ENCODE measurements around the gene LPIN1.
A peak's percentile ranks its signal among the peaks of the same experiment; 100 is the strongest.
"Not testable (repeated sequence)": the region's sequence is repeated elsewhere in the genome, so short reads cannot be mapped to it uniquely, and the experiment has no call there.

Gene LPIN1

DNA sequence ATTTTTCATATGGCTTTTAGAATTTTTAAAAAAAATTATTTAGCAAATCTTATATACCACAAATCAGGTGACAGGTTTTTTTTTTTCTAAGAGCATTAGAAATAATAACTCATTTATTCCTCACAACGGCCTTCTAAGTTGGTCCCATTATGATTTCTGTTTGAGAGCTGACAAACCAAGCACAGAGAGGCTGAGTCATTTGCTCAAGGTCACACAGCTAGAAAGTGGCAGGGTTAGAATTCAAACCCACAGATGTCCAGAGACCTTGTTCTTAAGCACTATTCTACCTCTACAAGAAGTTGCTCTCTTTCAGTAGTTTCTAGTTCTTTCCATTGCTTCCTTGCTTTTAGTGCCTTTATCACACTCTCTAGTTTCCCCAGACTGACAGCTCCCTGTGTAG lies 28.8 kb upstream of the LPIN1 start:
- DNase-seq = no peak

DNA sequence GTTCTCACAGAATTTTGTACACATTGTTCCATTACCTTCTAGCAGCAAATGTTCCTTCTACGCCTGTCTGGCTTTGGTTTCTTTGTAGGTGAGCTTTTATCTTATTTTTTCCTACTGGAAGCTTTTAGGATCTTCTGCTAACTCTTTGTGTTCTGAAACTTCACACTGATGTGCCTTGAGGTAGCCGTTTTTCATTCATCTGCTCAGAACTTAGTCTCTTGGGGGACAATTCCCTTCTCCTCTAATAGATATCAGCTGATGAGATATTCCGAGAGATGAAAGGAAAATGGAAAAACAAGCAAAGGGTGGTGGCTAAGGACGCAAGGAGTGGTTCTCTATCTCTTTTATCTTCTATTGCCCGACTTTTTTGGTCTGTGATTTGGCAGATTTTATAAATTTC lies 27.8 kb upstream of the LPIN1 start:
- DNase-seq = no peak

DNA sequence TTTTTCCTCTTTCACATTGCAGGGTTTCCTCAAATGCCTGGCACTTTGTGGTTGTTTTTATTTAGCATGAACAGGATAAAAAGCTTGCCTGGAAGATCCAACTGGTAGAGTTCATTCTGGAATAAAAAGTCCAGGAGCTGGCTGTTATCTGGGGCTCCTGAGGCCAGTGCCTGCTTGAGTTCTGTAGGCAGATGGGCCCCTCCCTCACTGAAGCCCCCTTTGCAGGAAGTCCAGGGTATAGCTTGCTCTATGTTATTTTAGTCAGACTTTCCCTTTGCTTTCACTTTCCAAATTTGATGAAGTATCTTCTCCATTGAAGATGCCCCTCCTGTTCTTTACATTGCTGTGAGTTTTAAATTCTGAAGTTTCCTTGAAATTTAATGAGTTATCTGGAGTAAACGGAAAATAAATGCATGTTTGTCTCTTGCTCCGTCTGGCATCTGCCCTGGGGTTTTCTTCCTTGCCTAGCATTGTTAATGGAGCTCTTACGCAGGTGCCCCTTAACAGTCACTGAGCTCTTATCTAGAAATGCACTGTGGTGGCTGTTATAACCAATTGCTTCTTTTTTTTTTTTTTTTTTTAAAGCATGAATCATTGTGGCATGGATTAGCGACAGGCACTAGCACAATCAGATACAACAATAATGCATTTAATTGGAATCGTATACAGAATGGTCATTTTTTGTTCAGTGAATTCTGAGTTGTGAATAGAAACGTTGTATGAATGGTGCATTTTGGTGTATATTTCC lies 27.0 kb upstream of the LPIN1 start:
- DNase-seq = peak; percentile 43

DNA sequence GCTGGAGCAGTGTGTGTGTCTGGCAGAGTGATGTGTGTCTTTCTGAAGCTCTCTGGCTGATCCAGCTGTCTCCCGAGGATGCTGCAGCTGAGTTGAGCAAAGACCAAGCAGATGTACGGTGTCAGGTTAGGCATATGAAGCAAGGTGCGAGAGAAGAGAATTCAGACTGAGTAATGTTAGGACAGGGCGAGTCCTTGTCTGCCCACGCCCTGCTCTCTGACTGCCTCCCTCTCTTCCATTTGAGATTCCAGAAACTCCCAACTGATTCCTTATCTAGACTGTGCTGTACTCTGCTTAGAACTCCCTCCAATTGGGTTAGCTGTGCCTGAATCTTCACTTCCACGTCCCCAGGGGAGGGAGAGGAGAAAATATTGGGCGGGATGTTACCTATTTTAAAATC lies 25.7 kb upstream of the LPIN1 start:
- no peak for DNase-seq

DNA sequence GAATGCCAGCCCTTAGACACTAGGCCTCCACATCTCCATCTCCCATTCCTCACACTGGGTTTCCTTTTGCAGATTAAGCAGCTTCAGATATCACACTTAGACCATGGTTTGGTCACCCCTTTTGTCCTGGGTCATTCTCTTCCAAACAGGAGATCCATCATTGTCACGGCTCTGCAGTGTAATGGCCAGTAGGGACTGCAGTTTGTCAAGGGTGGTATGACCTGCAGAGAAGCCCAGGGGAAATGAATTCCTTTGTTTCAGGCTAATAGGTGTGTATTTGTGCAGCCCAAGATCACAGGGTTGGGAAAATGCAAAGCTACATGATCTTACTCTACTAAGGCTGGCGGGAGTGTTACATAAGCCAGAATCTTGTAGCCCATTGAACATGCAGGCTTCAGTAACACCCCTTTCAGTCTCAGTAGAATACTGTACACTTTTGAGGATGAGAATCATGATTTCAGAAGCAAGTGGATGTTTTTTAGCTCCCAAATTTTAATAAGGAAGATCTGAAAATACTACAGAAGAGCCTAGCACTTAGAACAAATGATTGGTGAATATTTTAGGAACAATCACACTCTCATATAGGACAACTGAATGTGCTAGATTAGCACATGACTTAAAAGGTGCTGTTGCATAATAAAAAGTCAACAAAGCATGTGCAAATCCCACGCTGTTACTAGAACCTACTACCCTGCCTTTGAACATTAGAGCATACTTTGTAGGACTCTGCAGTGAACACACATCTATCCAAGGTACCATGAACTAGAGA lies 24.0 kb upstream of the LPIN1 start:
- DNase-seq = no peak

DNA sequence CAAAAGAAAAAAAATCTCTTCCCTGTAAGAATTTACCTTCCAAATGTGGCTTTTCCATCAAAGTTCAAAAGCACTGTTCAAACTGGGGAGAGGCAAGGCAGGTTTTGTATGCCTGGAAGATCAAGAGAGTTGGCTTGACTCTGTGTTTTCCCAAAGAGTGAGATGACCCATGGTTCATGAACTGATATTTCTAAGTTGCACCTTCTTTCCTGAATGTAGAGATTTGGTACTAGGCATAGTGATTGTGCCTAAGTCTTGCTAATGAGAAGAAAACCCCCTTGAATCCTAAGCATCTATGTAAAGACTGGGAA lies 23.4 kb upstream of the LPIN1 start:
- no peak for DNase-seq

DNA sequence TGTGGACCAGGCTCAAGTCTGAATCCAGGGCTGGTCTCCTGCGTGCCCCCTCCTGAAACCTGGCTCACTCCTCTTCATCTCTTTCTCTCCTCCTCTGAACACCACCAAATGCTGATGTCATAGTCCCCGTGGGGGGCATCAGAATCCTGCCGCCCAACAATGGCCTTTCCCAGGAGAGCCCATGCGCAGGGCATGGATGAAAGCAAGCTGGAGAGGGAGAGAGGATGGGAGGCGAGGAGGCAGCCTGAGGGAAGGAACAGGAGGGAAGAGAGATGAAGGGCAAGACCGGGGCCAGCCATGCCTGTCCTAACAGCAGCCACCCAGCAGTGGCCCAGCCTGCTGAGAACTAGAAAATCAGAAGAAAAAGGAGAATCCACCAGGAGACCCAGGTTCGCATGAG lies 22.3 kb upstream of the LPIN1 start:
- DNase-seq = no peak

DNA sequence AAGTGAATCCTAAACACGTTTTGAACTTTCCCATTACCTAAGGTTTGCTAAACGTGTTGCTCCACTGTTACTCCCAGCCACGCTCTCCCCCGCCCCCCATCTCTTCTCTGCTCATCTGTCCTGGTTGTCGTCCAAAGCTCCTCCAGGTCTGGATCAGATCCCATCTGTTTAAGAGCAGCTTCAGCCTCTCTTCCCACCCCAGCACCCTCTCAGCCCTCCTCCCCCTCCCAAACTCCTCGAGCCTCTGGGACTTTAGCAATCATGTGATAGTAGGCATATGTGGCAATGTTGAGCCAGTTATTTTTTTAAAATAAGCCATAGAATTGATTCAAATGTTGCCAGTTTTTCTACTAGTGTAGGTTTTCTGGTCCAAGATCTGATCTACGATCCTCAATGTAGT lies 20.0 kb upstream of the LPIN1 start:
- no peak for DNase-seq

DNA sequence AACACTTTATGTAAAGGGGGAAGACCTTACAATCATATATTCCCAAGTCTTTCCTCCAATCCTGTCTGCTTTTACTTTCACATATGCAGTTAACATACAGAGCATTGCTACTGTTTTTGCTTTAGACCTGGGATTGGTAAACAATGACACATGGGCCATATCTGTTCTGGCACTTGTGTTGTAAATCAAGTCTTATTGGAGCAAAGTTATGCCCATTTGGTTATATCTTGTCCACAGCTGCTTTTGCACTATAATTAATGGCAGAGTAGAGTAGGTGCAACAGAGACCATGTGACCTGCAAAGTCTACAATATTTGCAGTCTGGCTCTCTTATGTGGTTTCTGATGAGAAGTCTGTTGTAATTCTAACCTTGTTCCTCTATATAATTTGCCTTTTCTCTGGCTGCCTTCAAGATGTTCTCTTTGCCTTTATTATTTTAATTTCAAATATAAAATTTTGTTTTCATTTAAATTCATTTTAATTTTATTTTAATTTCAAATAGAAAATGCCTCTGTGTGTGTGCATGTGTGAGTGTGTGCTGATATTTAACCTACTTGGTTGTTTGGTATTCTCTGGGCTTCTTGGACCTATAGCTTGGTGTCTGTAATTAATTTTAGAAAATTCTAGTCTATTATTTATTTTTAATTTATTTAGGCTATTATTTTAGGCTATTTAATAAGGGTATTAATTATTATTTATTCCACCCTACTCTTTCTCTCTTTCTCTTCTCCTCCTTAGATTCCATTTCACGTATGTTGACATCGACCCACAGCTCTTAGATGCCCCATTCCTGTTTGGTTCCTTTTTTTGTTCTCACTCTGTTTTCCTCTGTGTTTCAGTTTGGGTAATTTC lies 16.8 kb upstream of the LPIN1 start:
- no peak for DNase-seq

DNA sequence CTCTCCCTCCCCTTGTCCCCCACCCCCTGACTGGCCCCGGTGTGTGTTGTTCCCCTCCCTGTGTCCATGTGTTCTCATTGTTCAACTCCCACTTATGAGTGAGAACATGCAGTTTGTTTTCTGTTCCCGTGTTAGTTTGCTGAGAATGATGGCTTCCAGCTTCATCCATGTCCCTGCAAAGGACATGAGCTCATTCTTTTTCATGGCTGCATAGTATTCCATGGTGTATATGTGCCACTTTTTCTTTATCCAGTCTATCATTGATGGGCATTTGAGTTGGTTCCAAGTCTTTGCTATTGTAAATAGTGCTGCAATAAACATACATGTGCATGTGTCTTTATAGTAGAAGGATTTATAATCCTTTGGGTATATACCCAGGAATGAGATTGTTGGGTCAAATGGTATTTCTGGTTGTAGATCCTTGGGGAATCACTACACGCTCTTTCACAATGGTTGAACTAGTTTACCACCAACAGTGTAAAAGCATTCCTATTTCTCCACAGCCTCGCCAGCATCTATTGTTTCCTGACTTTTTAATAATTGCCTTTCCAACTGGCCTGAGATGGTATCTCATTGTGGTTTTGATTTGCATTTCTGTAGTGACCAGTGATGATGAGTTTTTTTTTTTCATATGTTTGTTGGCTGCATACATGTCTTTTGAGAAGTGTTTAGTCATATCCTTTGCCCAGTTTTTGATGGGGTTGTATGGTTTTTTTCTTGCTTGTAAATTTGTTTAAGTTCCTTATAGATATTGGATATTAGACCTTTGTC lies 15.0 kb upstream of the LPIN1 start:
- not testable (repeated sequence) for DNase-seq

DNA sequence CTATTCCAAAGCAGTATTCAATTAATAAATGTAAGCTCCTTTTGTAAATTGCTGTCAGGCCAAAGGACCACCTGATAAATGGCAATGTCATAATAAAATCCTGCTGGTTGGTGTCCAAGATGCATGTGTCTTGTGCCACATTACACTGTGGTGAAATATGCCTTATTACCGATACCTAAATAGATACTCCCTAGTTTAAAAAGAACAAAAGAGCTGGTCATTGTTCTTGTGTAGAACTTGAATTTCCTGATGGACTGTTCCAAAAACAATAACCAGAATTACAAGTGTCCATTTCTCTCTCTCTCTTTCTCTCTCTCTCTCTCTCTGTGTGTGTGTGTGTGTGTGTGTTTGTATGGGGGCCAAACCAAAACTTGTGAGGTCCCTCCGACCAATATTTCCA lies 13.8 kb upstream of the LPIN1 start:
- no peak for DNase-seq

DNA sequence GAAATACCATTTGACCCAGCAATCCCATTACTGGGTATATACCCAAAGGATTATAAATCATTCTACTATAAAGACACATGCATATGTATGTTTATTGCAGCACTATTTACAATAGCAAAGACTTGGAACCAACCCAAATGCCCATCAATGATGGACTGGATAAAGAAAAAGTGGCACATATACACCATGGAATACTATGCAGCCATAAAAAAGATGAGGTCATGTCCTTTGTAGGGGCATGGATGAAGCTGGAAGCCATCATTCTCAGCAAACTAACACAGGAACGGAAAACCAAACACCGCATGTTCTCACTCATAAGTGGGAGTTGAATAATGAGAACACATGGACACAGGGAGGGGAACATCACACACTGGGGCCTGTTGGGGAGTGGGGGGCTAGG lies 8.6 kb upstream of the LPIN1 start:
- DNase-seq = not testable (repeated sequence)

DNA sequence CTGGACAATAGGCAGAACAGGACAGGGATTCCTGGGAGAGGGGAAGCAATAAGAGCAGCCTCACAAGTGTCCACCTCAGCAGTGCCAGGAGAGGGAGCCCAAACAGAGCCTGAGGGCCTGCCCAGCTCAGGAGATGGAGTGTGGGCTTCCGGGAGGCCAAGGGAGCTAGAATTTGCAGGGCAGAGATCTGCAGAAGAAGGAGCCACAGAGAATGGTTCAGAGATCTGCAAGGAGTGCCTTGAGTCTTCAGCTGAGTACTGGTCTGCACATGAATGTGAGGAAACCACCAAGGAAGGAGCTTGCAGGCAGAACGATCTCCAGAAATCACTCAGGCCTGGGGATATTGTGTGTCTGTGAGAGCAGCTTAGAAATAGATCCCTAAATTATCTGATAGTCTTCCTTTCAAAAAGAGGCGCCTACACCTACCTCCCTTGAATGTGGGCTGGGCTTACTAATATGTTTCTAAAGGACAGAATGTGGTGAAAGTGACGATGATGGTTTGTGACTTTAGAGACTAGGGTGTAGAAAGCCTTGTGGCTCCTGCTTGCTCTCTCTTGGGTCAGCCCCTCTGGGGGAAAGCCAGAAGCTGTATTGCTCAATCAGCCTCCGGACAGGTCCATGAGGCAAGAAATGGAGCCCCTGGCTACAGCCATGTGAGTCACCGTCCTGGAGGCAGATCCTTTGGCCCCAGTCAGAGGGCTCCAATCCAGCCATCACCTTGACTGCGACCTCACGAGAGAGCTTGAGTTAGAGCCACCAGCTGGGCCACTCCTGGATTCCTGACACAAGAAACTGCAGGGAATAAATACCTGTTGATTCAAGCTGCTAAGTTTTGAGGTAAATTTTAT lies 7.6 kb upstream of the LPIN1 start:
- no peak for DNase-seq

DNA sequence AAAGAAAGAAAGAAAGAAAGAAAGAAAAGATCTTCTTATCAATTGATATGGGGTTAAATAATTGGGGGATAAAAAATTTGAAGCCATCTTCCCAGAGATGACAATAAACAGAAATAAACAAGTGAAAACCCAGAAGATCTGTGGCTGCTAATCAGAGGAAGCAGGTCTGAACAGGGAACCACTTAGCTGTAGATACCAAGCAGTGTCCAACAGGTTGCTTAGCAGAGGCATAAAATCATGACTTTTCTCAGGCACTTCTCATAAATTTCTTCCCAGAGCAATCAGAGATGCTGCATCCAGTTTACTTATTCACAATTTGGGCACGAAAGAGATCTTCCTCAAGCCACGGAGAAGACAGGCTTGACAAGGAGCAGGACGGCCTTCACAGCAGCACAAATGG lies 5.7 kb upstream of the LPIN1 start:
- DNase-seq = no peak

DNA sequence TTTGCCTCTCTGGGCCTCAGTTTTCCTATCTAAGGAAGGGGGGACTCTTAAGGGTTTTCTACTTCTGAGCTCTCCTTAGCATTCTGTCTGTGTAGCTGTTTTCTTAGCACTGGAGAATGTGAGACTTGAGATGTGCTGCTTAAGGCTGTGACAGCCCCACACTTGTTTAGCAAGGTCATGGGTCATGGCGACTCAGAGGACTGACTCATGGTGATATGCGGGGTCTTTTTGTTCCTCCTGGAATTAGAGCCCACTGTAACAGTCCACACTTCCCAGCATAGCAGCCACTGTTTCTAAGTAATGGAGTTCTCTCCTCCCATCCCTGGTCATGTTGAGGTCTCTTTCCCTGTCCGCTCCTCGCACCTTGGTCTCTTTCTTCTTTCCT lies 4.1 kb upstream of the LPIN1 start:
- DNase-seq = no peak

DNA sequence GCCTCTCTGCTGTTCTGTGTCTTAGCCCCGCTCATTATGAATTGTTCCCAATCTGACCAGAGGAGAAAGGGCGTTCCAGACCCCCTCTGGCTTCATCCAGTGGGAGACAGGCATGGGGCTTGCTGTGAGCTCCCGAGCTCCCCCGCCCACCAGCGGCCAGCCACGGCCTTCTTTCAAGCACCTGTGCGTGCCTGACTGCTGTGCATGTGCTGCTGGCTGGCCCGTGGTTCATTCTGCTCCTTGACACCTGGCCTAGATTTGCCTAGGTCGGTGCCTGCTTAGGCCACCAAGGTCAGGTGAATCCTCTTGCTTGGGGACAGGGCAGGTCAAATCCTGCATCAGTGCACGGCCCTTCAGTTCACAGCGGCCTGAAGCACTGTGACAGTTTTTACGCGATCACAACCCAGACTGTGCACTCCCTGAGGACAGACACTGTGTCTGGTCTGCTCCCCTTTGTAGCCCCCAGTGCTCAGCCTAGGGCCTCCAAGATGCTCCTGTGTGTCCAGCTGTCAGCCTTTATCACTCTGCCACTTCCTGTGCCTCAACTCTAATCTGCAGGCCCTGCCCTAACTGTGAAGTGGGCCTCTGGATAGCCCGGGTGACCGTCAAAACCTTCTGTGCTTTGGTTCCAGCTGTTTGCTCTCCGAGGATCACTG lies 3.6 kb upstream of the LPIN1 start:
- DNase-seq = no peak

DNA sequence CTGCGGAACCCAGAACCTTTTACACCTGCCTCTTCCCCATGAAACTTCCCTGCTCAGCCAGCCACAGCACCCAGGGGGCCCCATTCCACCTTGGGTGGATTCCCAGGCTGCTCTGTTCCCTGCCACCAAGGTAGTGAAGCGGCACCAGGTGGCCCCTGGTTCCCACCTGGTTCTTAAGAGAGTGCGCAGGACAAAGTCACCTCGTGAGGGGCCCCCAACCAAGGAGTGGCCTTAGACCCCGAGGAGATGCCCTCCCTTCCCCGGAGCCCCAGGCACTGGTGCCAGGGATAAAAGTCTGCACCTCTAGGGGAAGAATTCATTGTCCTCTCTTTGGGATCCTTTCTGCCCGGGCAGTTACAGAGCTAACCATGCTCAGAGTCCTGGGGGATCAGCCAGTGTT lies 3.1 kb upstream of the LPIN1 start:
- DNase-seq = no peak

DNA sequence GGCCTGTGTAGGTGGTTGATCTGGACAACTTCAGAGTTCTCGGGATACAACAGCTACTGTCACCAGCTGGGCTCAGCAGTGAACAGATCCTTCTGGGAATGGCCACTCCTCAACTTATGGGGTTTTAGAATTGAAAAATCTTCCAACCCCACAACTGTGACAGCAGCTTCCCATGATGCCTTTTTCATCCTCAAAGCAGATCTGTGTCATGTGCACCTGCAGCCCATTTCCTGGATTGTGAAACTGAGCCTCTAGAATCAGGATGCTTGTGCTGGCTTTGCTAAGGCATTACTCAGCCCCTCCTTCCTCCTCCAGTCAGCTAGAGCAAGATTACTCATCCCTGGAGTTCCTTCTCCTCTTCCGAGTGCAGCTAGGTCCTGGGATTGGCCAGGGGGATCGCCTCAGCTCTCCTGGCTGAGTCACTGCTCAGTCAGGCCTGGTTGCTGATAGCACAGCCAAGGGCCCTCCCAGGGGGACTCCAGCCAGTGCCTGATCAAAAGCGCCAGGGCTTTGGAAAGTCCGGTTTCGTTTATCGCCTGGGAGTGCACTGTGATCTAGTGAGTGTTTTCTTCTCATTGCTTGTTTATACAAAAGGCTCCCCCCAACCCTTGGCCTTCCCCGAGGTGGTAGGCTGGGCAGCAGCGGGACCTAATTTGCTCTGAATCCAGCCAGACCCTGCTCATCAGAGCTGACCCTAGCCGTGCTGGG lies 2.4 kb upstream of the LPIN1 start:
- peak; percentile 94 for DNase-seq

DNA sequence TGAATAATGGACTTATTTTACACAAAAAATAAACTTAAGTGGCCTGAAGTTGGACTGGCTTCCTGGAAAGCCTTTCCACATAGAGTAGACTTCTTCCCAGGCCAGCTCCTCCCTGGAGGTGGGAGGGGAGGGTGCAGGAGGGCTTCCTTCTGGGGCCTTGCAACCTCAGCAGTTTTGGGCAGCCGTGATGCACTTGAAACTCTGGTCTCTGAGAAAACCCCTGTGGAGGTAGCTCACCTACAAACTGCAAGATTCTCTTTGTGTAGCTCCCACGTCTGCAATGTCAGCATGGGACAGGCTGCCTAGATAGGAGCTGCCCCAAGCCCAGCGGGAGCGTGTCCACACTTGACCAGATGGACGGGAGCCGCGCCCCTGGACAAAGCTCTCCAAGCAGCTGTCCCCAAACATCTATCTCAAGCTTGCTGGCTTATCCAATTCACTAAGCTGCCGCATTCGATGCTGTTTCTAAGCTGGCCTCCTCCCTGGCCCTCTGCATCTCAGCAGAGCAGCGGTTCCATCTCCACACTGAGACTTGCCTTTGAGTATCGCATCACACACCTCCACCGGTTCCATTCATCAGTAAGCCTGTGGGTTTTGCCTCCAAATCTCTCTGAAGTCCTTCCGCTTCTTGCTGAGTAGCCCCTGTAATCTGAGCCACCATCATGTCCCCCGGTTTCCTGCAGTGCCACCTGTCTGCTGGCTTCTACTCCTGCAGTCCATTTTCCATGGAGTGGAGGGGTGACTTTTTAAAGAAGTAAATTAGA lies 1.6 kb upstream of the LPIN1 start:
- peak; percentile 70 for DNase-seq
